Sciatic nerve (tissue), 1 donor: ENCODE measurements around the gene CRHR2. TPM values are rescaled to one million over a fixed set of nuclear protein-coding genes. Genes with fewer than 3 reads are reported as not detected.

Source experiments
- total RNA-seq: library from RNA; stranded (reverse); fragmentation: NEBNext Ultra II Directional; extraction: Animal tissue kit (Norgen Biotek cat#: 25700); gene quantifications from one replicate; pipeline ENCODE4 v1.2.1, GENCODE V29; 2021
- donor health status: DM: no; HTN: no; CAD: no.

CRHR2 gene
- total RNA-seq, 1 donor from 2014 or later: 1.1 TPM

Other genes starting within 250 kb of the CRHR2 start
- 33.0 TPM for gene NOD1, start 203.7 kb downstream of the CRHR2 start, total RNA-seq
- 21.4 TPM for gene GGCT, start 177.6 kb downstream of the CRHR2 start, total RNA-seq
- 51.4 TPM for gene GARS1, start 87.6 kb downstream of the CRHR2 start, total RNA-seq
- gene INMT, start 69.7 kb upstream of the CRHR2 start, total RNA-seq: 131 TPM
- 15.6 TPM for gene MINDY4, start 89.0 kb upstream of the CRHR2 start, total RNA-seq
- gene AQP1, start 229.4 kb upstream of the CRHR2 start, total RNA-seq: 864 TPM